Left lung (tissue), 10 donors: Measurements from ENCODE around the gene TSPAN5. TPM values are rescaled to one million over a fixed set of nuclear protein-coding genes. Genes with fewer than 3 reads are reported as not detected.

ENCODE experiments used
- ATAC-seq: fragments of 200-7000 bp; cut with Tn5 transposase; one replicate; pipeline ENCODE4 v1.9.1; 2020; ENCODE audit warnings: moderate library complexity
- DNase-seq, 4 donors: peaks; one replicate each; pipeline ENCODE4 v3.0.0-alpha.2; 2013 to 2020
- H3K27ac ChIP-seq, 2 donors: fragments of 200-600 bp; sonication (generic) in 1 of 2; one replicate each; pipeline versions ENCODE4 v1.5.0 to v1.8.0; 2020 to 2021
- H3K27me3 ChIP-seq, 2 donors: fragments of 200-600 bp; sonication (generic) in 1 of 2; one replicate each; pipeline versions ENCODE4 v1.5.0 to v1.8.0; 2020 to 2021
- H3K36me3 ChIP-seq, 2 donors: fragments of 200-600 bp; sonication (generic) in 1 of 2; one replicate each; pipeline versions ENCODE4 v1.5.0 to v1.8.0; 2020 to 2021
- H3K4me1 ChIP-seq, 2 donors: fragments of 200-600 bp; one replicate each; pipeline ENCODE4 v1.8.0; 2021
- H3K4me3 ChIP-seq, 2 donors: fragments of 200-600 bp; sonication (generic) in 1 of 2; one replicate each; pipeline versions ENCODE4 v1.5.0 to v1.8.0; 2020 to 2021; ENCODE audit warnings: mild to moderate bottlenecking in 1 of 2
- H3K9me3 ChIP-seq, 2 donors: fragments of 200-600 bp; sonication (generic) in 1 of 2; one replicate each; pipeline versions ENCODE4 v1.5.0 to v1.8.0; 2020 to 2021
- intact Hi-C, 2 donors: fragments of 100-400 bp; cut with DNase I; formaldehyde crosslinking; loops; one replicate each; pipeline versions ENCODE4 v1.11.2 to v1.14.2; 2022
- polyA plus RNA-seq, 6 donors: library from polyadenylated mRNA; unstranded; fragments of 120-200 nt; gene quantifications; one replicate each; pipeline ENCODE4 v1.2.1, GENCODE V29; 2013; ENCODE audit not compliant: insufficient read length in 6 of 6
- total RNA-seq, 2 donors: library from RNA; stranded (reverse); fragmentation: NEBNext Ultra II Directional; extraction: Animal tissue kit (Norgen Biotek cat#: 25700); gene quantifications; one replicate each; pipeline ENCODE4 v1.2.1, GENCODE V29; 2021
- TF ChIP-seq, protein P1 (sequence below), 2 donors: fragments of 200-600 bp; sonication (generic) in 1 of 2; IDR thresholded peaks; one replicate each; pipeline versions ENCODE4 v1.5.0 to v1.8.0; 2021; ENCODE audit warnings: antibody characterized with exemption in 2 of 2
- donor health status: DM: no; HTN: yes; CAD: no.
- donor health status: DM: no; HTN: no; CAD: no.

Gene TSPAN5
- total and polyA plus RNA-seq, 8 donors, result 11.9 to 36.5 (median 31.7) TPM

DNA sequence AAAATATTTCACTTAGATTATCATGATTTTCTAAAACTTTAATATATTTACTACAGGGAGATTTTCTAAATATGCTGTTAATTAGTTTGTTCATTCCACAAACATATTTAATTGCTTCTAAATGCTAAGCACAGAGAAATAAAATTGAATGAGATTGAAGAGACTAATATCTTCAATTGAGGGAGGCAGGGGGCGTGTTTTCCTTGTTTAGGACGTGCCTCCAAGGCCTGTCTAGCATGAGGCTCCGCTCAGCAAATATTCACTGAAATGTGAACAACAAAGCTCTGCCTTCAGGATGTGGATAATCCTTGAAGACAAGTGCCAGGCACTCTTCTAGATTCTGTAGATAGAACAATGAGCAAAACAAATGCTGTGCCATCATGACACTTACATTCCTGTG lies 98.1 kb downstream of the TSPAN5 start:
- H3K36me3 ChIP-seq, result no peaks in the 10 kb centered on the region
- H3K9me3 ChIP-seq, result no peaks in the 10 kb centered on the region
- DNase-seq (no peak), ATAC-seq (no peak)
- intact Hi-C loops, result no loop called here
- no peaks in the 10 kb centered on the region for H3K27me3 ChIP-seq
- H3K4me1 ChIP-seq, result peaks cover 3% of the 10 kb centered on the region in 2 donors
- H3K4me3 ChIP-seq, result no peak overlapping the region
- no peak overlapping the region for H3K27ac ChIP-seq
- TF ChIP-seq, protein P1, sequence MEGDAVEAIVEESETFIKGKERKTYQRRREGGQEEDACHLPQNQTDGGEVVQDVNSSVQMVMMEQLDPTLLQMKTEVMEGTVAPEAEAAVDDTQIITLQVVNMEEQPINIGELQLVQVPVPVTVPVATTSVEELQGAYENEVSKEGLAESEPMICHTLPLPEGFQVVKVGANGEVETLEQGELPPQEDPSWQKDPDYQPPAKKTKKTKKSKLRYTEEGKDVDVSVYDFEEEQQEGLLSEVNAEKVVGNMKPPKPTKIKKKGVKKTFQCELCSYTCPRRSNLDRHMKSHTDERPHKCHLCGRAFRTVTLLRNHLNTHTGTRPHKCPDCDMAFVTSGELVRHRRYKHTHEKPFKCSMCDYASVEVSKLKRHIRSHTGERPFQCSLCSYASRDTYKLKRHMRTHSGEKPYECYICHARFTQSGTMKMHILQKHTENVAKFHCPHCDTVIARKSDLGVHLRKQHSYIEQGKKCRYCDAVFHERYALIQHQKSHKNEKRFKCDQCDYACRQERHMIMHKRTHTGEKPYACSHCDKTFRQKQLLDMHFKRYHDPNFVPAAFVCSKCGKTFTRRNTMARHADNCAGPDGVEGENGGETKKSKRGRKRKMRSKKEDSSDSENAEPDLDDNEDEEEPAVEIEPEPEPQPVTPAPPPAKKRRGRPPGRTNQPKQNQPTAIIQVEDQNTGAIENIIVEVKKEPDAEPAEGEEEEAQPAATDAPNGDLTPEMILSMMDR (IDR thresholded peaks at IDR 0.05), result no peak

DNA sequence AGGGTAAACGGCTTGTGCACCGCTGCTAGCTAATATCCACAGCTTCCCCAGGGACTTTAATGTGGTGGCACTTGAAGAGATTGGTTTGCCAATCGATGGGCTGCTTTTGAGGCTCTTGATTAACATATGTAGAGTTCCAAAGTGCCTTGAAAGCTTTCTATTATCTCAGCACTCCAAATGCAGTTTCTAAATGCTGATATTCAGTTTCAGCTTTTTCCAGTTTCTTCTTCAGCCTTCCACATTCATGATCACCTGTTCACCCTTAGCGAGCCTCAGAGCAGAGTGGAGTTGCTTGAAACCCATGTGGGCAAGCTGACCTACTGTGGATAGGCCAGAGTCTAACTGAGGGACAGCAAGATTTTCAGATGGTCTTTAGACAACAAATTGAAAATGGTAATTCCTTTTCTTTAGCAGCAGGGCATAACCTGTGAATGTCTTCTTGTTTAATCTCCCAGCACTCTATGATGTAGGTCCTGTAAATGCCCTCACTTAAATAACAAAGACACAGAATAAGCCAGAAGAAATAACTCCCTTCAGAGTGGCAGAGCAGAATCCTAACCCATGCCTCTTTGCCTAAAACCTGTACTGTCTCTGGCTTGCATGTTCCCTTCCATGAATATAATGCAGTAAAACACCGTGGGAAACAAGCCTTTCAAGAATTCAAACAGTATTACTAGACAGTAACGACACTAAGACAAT lies 99.8 kb downstream of the TSPAN5 start:
- intact Hi-C loops, result no loop called here
- Histone ChIP-seq H3K27ac (no peak overlapping the region), H3K4me3 (no peak overlapping the region), H3K4me1 (peaks cover 3% of the 10 kb centered on the region in 2 donors), H3K27me3 (no peaks in the 10 kb centered on the region), H3K9me3 (no peaks in the 10 kb centered on the region), H3K36me3 (no peaks in the 10 kb centered on the region)
- TF ChIP-seq, protein P1 (IDR thresholded peaks at IDR 0.05), result no peak
- ATAC-seq (no peak), DNase-seq (no peak)

- Histone ChIP-seq H3K9me3 (no peaks in the 10 kb centered on the region), H3K36me3 (no peaks in the 10 kb centered on the region), H3K4me1 (peaks cover 3% of the 10 kb centered on the region in 2 donors), H3K27ac (no peak overlapping the region), H3K27me3 (no peaks in the 10 kb centered on the region), H3K4me3 (no peak overlapping the region)
- intact Hi-C loops, result no loop called here
- DNase-seq, result peak in 1 of 4 donors; percentile 28
- ATAC-seq, result peak; percentile 67
- TF ChIP-seq, protein P1 (IDR thresholded peaks at IDR 0.05), result no peak
Measured at GRCh38 chr4:98557194-98557892, 101.1 kb downstream of the TSPAN5 start.

DNA sequence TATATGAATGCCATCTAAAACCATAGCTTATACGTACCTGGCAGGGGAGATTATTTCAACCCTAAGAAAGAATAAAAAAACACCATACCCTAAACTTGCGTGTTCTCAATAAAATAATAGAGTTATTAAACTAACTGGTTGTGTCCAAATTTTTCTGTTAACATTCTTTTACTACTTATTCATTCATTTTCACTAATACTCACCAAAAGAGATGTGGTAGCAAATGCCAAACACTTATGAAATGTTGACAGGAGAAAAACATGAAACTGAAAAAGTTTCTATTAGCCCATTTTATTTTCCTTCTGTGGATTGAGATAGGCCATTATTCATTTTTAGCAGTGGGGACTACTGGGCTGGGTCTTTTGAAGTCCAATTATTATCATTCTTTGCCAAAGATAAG lies 102.0 kb downstream of the TSPAN5 start:
- Histone ChIP-seq H3K9me3 (no peaks in the 10 kb centered on the region), H3K36me3 (no peaks in the 10 kb centered on the region), H3K4me3 (no peak overlapping the region), H3K27ac (no peak overlapping the region), H3K27me3 (no peaks in the 10 kb centered on the region), H3K4me1 (peaks cover 3% of the 10 kb centered on the region in 2 donors)
- intact Hi-C loops, result no loop called here
- TF ChIP-seq, protein P1 (IDR thresholded peaks at IDR 0.05), result no peak
- DNase-seq, result no peak
- no peak for ATAC-seq

- H3K4me3 ChIP-seq, result no peak overlapping the region
- TF ChIP-seq, protein P1 (IDR thresholded peaks at IDR 0.05), result no peak
- no peak overlapping the region for H3K27ac ChIP-seq
- H3K27me3 ChIP-seq, result no peaks in the 10 kb centered on the region
- no peak for DNase-seq
- peaks cover 3% of the 10 kb centered on the region in 2 donors for H3K4me1 ChIP-seq
- no peaks in the 10 kb centered on the region for H3K36me3 ChIP-seq
- intact Hi-C loops, result no loop called here
- no peak for ATAC-seq
- no peaks in the 10 kb centered on the region for H3K9me3 ChIP-seq
Measured at GRCh38 chr4:98555798-98556445, 102.5 kb downstream of the TSPAN5 start.
